Left kidney (tissue), 2 donors: ENCODE data around the gene TBC1D2B. TPM values are rescaled to one million over a fixed set of nuclear protein-coding genes. Genes with fewer than 3 reads are reported as not detected.
A peak's percentile ranks its signal among the peaks of the same experiment; 100 is the strongest.
"Not testable (repeated sequence)": the region's sequence is repeated elsewhere in the genome, so short reads cannot be mapped to it uniquely, and the experiment has no call there.

Experiments used
- DNase-seq: peaks from one replicate; pipeline ENCODE4 v3.0.0-alpha.2; 2013
- polyA plus RNA-seq: library from polyadenylated mRNA; unstranded; fragments of 120-200 nt; gene quantifications from one replicate; pipeline ENCODE4 v1.2.1, GENCODE V29; 2013; ENCODE audit not compliant: insufficient read length

The TBC1D2B gene
- polyA plus RNA-seq, 1 donor = 30.8 TPM

- no peak for DNase-seq
Observed at GRCh38 chr15:78003539-78004008, 73.9 kb downstream of the TBC1D2B start.

DNA sequence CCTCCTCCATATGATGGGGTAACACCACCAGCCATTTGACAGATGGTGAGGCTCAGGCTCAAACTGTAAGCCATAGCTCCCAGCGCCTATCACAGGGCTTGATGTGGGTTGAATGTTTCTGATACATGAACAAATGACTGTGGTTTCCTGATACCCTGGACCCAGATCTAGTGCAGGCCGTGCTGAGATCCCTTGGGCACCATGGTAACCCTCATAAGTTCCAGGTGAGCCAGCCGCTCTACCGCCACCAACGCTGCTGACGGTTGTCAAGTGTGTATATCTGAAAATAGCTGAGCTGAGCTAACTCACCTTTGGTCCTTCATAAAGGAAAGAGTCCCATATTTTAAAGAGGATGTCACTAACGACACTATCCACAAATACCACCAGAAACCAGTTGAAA, 74.5 kb downstream of the TBC1D2B start:
- no peak for DNase-seq

DNA sequence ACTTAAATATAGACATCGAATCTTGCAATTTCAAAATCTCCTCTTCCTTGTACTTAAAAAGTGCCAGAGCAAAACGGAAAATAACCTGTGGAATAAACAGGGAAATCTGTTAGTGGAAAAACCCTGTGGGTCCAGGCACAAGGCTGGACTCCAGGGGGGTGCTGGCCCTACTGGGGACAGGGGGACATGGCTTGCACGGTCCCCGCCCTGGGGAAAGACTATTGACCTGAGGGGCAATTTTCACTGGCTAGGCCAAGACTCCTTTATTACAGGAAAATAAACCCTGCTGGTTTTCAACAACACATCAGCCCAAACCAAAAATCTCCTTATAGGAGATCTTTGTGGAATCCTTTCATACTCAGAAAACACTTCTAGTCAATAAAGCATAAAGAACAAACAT, 75.9 kb downstream of the TBC1D2B start:
- DNase-seq = no peak

- no peak for DNase-seq
Observed at GRCh38 chr15:78000927-78001249, 76.6 kb downstream of the TBC1D2B start.

GRCh38 chr15:78000091-78000926, 77.2 kb downstream of the TBC1D2B start:
- peak; percentile 74 for DNase-seq

DNA sequence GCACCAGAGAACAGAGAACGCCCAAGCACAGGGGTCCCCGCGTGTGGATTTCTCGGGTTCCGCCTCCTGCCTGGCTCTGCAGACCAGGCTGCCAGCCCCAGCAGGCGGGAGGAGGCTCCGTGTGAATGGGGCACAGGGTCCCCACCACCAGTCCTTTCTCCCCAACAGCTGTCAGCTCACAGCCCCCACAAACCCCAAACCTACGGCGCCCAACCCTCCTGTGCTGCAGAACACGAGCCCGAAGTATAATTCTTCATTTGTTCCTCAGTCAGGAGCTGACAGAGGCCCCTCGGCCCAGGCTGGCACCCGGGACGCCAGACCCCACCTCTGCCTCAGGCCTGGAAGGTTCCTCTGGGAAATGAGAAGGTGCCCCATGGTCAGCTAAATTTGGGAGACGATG, 78.0 kb downstream of the TBC1D2B start:
- no peak for DNase-seq

DNA sequence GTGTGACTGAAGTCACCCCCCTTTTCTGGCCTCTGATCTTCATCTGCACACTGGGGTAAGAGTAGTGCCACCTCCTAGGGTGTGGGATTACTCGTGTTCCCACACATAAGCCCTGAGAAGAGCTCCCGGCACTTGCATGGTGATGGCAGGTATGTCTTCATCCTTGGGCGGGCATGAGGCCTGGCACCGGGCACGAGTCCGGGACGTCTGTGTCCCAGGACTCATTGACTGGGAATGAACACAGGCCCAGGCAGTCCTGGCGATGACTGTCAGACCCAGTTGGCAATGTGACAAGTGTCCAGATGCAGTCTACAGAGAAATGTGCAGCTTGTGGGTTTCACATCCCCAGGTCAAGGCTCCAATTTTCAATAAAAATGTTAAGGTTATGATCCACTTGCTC, 78.9 kb downstream of the TBC1D2B start:
- DNase-seq = no peak

GRCh38 chr15:77997761-77998554, 79.6 kb downstream of the TBC1D2B start:
- not testable (repeated sequence) for DNase-seq

DNA sequence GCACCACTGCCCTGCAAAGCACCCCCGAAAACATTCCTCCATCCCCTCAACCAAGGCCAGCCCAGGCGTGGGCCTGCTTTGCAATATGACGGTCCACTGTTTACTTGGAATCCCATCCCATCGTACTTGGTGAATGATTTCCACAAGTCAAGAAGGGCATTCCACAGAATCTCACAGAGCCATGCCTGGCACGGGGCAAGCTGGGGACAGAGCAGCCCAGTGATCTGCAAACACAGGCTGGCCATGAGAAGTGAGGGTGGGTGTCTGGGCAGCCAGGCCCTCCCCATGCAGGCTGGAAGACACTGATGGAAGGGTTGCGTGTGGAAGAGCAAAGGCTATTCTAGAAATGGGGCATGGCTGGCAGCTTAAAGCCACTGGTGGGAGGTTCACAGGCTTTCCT, 80.3 kb downstream of the TBC1D2B start:
- DNase-seq = not testable (repeated sequence)

- not testable (repeated sequence) for DNase-seq
Observed at GRCh38 chr15:77996713-77997171, 80.8 kb downstream of the TBC1D2B start.

DNA sequence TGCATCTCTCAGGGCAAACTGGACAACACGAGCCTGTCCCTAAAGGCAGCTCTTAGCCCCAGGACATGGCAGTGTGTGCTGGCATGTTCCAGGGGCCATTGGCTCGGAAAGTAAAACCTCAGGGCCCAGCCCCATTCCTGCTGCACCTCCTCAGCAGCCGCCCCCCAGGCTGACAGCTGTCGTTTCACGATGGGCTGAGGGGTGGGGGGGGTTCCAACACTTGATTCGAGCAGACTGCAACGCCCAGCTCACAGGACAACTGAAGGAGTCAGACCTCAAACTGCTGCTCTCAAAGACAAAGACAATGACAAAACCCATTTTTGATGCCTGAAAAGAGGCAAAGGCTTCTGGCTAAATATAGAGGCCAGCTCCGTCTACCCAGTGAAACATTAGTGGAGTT, 81.3 kb downstream of the TBC1D2B start:
- not testable (repeated sequence) for DNase-seq

GRCh38 chr15:77995537-77995918, 82.0 kb downstream of the TBC1D2B start:
- not testable (repeated sequence) for DNase-seq

GRCh38 chr15:77994893-77995536, 82.5 kb downstream of the TBC1D2B start:
- not testable (repeated sequence) for DNase-seq

DNA sequence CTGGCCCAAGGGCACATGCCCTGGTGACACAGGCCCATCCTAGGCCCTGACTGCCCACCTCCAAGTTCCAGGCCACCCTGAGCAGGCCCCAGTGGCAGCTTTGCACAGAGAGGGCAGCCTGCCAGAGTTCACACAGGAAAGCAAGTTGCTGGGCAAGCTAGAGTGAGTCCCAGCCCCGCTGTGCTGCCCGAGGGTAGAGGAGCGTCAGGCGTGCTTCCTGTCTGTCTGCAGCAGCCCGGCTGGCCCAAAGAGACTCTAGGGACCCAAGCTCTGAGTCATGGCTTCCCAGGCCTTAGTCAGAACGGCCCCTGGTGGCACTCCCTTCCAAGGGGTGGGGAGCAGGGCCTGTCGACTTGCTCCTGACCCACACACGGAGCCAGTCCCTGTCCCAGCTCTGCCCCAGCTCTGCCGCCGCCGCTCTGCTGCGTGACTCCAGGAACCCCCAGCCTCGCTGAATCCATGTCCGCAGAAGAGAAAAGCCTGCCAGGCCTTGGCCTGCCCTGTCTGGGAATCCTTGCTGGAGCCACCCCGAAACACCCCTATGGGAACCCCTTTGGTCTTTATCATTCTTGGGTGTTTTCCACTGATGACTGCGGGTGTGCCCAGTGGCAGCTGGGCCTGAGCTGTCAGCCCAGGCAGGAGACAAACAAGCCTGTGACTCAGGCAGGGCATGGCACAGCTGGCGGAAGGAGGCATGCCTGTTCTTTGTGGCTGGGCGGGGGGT, 83.4 kb downstream of the TBC1D2B start:
- not testable (repeated sequence) for DNase-seq

GRCh38 chr15:77993374-77993911, 84.1 kb downstream of the TBC1D2B start:
- DNase-seq = no peak

DNA sequence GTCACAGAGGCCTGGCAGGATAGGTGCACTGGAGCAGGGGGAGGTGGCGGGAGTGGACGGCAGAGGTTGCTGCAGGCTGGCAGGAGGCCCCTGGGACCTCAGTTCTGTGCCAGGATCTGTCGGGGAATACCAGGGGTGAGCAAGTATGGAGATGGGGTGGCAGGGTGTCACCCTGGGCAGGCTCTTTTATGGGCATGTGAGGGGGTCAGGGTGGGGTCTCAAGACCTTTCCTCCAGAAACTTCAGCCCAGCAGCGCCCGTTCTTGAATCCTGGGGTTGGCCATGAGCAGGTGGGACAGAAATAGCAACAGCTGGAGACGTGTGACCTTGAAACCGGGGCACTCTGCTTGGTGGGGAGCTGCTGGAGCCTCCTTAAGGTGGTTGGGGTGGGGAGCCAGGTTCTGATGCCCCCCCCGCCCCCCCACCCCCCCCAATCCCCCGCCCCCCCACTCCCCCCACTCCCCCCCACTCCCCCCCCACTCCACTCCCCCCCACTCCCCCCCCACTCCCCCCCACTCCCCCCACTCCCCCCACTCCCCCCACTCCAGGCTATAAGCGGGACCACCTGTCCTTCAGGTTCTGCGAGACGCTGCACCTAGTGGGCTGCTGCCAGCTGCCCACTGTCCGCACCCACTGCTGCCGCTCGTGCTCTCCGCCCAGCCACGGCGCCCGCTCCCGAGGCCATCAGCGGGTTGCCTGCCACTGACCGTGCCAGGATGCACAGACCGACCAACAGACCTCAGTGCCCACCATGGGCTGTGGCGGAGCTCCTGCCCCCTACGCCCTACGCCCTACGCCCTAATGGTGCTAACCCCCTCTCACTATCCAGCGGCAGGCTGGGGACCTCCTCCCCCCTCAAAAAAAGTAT, 84.9 kb downstream of the TBC1D2B start:
- no peak for DNase-seq

GRCh38 chr15:77991658-77992201, 85.8 kb downstream of the TBC1D2B start:
- DNase-seq = peak; percentile 43

DNA sequence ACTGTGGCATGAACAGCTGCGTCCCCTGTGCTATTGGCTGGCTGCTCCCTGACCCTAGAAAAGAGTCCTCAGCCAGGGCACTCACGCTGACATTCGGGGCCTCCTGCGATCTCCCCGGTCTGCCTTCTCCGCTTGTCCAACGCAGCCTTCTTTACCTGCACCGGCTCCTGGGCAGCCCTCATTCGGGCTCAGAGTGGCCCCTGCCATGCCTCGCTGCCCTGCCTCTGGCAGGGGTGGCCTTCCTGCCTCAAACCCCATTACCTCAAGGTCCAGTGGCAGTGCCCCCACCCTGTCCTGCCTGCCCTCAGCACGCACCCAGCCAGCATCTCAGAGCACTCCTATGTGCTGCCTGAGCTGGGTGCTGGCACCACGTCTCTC, 86.5 kb downstream of the TBC1D2B start:
- no peak for DNase-seq

- no peak for DNase-seq
Observed at GRCh38 chr15:77989296-77990143, 88.0 kb downstream of the TBC1D2B start.
